CD14-positive monocyte (primary cell): Measurements from ENCODE around the gene C1QL1. TPM values are rescaled to one million over a fixed set of nuclear protein-coding genes. Genes with fewer than 3 reads are reported as not detected.
A peak's percentile ranks its signal among the peaks of the same experiment; 100 is the strongest.

Source experiments
- DNase-seq, 3 donors: peaks; one replicate each; pipeline ENCODE4 v3.0.0-alpha.2; 2011 to 2022
- H2AFZ ChIP-seq: 2 replicates; pipeline ENCODE4 v1.6.0; 2012; ENCODE audit warnings: mild to moderate bottlenecking, low read depth, low read length, inconsistent platforms; ENCODE audit not compliant: insufficient read depth, poor library complexity, severe bottlenecking
- H3K27ac ChIP-seq, 2 donors: 1 replicate in 1 of 2; 2 replicates in 1 of 2; pipeline ENCODE4 v1.5.1; 2012 to 2013; ENCODE audit warnings: low read length in 2 of 2, control low read depth in 1 of 2, inconsistent platforms in 1 of 2, low read depth in 1 of 2, mild to moderate bottlenecking in 1 of 2
- H3K27me3 ChIP-seq, 2 donors: one replicate each; pipeline versions ENCODE4 v1.6.0 to v1.6.1; 2011 to 2013; ENCODE audit warnings: low read length in 2 of 2; ENCODE audit not compliant: control insufficient read depth in 2 of 2, insufficient read depth in 2 of 2
- H3K36me3 ChIP-seq, 2 donors: replicated peaks in 1 of 2; 1 replicate in 1 of 2; 2 replicates in 1 of 2; pipeline versions ENCODE4 v1.5.1 to v1.6.1; 2012 to 2013; ENCODE audit warnings: low read length in 2 of 2, control low read depth in 1 of 2, inconsistent platforms in 1 of 2, mild to moderate bottlenecking in 1 of 2; ENCODE audit not compliant: insufficient read depth in 2 of 2, control insufficient read depth in 1 of 2
- H3K4me1 ChIP-seq, 2 donors: 1 replicate in 1 of 2; 2 replicates in 1 of 2; pipeline versions ENCODE4 v1.5.1 to v1.6.1; 2012 to 2013; ENCODE audit warnings: low read length in 2 of 2, control low read depth in 1 of 2, inconsistent platforms in 1 of 2, mild to moderate bottlenecking in 1 of 2, moderate library complexity in 1 of 2; ENCODE audit not compliant: insufficient read depth in 2 of 2, control insufficient read depth in 1 of 2
- H3K4me2 ChIP-seq: replicated peaks from 2 replicates; pipeline ENCODE3; 2012; ENCODE audit warnings: low read length, moderate library complexity, mild to moderate bottlenecking; ENCODE audit not compliant: poor library complexity, severe bottlenecking; ENCODE audit errors: extremely low read depth
- H3K4me3 ChIP-seq, 3 experiments: fragments of 200-600 bp in 1 of 3; sonication (generic) in 1 of 3; replicated peaks in 1 of 3; 1 replicate in 2 of 3; 2 replicates in 1 of 3; pipeline ENCODE4 v1.5.1; 2011 to 2013; ENCODE audit warnings: low read length in 3 of 3, mild to moderate bottlenecking in 3 of 3, control low read depth in 2 of 3, low read depth in 2 of 3, inconsistent platforms in 1 of 3, moderate library complexity in 1 of 3
- H3K79me2 ChIP-seq: 2 replicates; pipeline ENCODE4 v1.6.0; 2012; ENCODE audit warnings: mild to moderate bottlenecking, control low read depth, inconsistent platforms, low read length, moderate library complexity; ENCODE audit not compliant: insufficient read depth
- H3K9ac ChIP-seq: 2 replicates; pipeline ENCODE4 v1.6.0; 2017; ENCODE audit warnings: low read length, mild to moderate bottlenecking; ENCODE audit not compliant: insufficient read depth, poor library complexity, severe bottlenecking
- H3K9me3 ChIP-seq, 2 donors: replicated peaks in 1 of 2; 1 replicate in 1 of 2; 2 replicates in 1 of 2; pipeline versions ENCODE4 v1.5.1 to v1.6.1; 2012 to 2013; ENCODE audit warnings: low read length in 2 of 2, control low read depth in 1 of 2; ENCODE audit not compliant: control insufficient read depth in 1 of 2, insufficient read depth in 1 of 2
- H4K20me1 ChIP-seq: 2 replicates; pipeline ENCODE4 v1.6.0; 2012; ENCODE audit warnings: mild to moderate bottlenecking, low read length, control low read depth, moderate library complexity; ENCODE audit not compliant: insufficient read depth
- H3K27ac Mint-ChIP-seq, 7 donors: one replicate each; pipeline ENCODE4 v1.8.0; 2020; ENCODE audit warnings: mild to moderate bottlenecking in 7 of 7, mixed read lengths in 7 of 7, moderate library complexity in 6 of 7, inconsistent platforms in 2 of 7
- H3K27me3 Mint-ChIP-seq, 3 donors: one replicate each; pipeline ENCODE4 v1.8.0; 2021 to 2022; ENCODE audit warnings: low read depth in 3 of 3, mild to moderate bottlenecking in 3 of 3, mixed read lengths in 3 of 3, moderate library complexity in 3 of 3, inconsistent platforms in 1 of 3
- H3K36me3 Mint-ChIP-seq, 2 donors: one replicate each; pipeline ENCODE4 v1.8.0; 2020; ENCODE audit warnings: mixed read lengths in 2 of 2, inconsistent platforms in 1 of 2, mild to moderate bottlenecking in 1 of 2
- H3K4me1 Mint-ChIP-seq: one replicate; pipeline ENCODE4 v1.8.0; 2020; ENCODE audit warnings: mild to moderate bottlenecking, mixed read lengths
- H3K4me3 Mint-ChIP-seq, 2 donors: one replicate each; pipeline ENCODE4 v1.8.0; 2020; ENCODE audit warnings: mild to moderate bottlenecking in 2 of 2, mixed read lengths in 2 of 2, moderate library complexity in 1 of 2
- H3K9me3 Mint-ChIP-seq, 7 donors: one replicate each; pipeline ENCODE4 v1.8.0; 2020 to 2022; ENCODE audit warnings: mixed read lengths in 7 of 7, mild to moderate bottlenecking in 6 of 7, moderate library complexity in 6 of 7, inconsistent platforms in 2 of 7
- WGBS: methylation state at CpG from one replicate; pipeline ENCODE4 v1.1.5; 2013; ENCODE audit warnings: missing lambda C conversion rate; ENCODE audit not compliant: insufficient coverage; 5-methylcytosine and 5-hydroxymethylcytosine counted together
- intact Hi-C, 2 donors: fragments of 100-400 bp; cut with micrococcal nuclease; formaldehyde crosslinking; loops; one replicate each; pipeline versions ENCODE4 v1.15.0 to v1.15.1; 2023
- polyA plus RNA-seq, 3 donors: library from polyadenylated mRNA; depleted of rRNA in 1 of 3; unstranded in 2 of 3; stranded (reverse) in 1 of 3; fragments of 300-500 nt in 2 of 3; fragments of >200 nt in 1 of 3; fragmentation: Illumina TruSeq in 2 of 3; gene quantifications; 1 replicate in 2 of 3; 2 replicates in 1 of 3; pipeline ENCODE4 v1.2.3, GENCODE V29; 2012 to 2021
- TF ChIP-seq, protein P1 (sequence below): fragments of 200-600 bp; IDR thresholded peaks from one replicate; pipeline ENCODE4 v1.8.0; 2022; ENCODE audit warnings: antibody characterized with exemption, mild to moderate bottlenecking

C1QL1 gene
- polyA plus RNA-seq, 3 donors: not detected

DNA sequence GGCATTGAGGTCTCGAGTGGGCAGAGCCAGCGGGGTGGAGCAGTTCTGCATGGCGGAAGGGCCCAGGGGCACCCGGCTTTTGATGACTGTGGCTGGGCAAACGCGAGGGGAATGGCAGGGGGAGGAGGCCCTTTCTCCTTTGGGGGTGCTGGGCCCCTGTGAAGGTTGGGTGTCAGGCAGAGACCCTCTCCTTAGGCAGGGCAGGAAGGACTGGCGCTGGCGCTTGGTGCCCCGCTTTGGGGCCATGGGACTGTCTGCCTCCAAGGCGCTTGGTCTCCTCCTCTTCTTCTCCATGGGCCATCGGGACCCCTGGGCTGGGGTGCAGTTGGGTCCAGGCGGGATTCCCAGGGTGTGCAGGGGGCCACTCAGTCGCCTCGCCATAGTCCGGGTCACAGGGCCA is 40.0 kb downstream of the C1QL1 start:
- Histone ChIP-seq H2AFZ (no peak overlapping the region), H3K27me3 (no peaks in the 10 kb centered on the region), H3K36me3 (peaks cover 71 to 76% of the 10 kb centered on the region in 2 donors), H3K9me3 (no peaks in the 10 kb centered on the region), H4K20me1 (no peaks in the 10 kb centered on the region), H3K4me2 (no peak overlapping the region), H3K4me3 (no peak overlapping the region), H3K27ac (no peak overlapping the region), H3K4me1 (no peaks in the 10 kb centered on the region), H3K9ac (no peak overlapping the region), H3K79me2 (no peaks in the 10 kb centered on the region)
- TF ChIP-seq, protein P1, sequence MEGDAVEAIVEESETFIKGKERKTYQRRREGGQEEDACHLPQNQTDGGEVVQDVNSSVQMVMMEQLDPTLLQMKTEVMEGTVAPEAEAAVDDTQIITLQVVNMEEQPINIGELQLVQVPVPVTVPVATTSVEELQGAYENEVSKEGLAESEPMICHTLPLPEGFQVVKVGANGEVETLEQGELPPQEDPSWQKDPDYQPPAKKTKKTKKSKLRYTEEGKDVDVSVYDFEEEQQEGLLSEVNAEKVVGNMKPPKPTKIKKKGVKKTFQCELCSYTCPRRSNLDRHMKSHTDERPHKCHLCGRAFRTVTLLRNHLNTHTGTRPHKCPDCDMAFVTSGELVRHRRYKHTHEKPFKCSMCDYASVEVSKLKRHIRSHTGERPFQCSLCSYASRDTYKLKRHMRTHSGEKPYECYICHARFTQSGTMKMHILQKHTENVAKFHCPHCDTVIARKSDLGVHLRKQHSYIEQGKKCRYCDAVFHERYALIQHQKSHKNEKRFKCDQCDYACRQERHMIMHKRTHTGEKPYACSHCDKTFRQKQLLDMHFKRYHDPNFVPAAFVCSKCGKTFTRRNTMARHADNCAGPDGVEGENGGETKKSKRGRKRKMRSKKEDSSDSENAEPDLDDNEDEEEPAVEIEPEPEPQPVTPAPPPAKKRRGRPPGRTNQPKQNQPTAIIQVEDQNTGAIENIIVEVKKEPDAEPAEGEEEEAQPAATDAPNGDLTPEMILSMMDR: no peak
- Mint-ChIP-seq H3K4me3 (no peak overlapping the region), H3K36me3 (peaks cover 64 to 85% of the 10 kb centered on the region in 2 donors), H3K9me3 (peaks cover 0 to 1% (median 0%) of the 10 kb centered on the region in 7 donors), H3K4me1 (no peaks in the 10 kb centered on the region), H3K27me3 (peaks cover 0 to 1% (median 0%) of the 10 kb centered on the region in 3 donors), H3K27ac (peak overlapping the region in 2 of 7 donors; percentile 6 to 81)
- no peak for DNase-seq
- intact Hi-C loops: loop anchor here in 1 of 2 donors (10.0 kb wide), 1 partner anchor 167 kb away; no protein-coding TSS in a partner anchor
- WGBS: 98% methylated on average over 14 of the region's 15 CpGs

GRCh38 chr17:44927696-44928095 is 40.4 kb downstream of the C1QL1 start:
- Histone ChIP-seq H3K36me3 (peaks cover 67 to 71% of the 10 kb centered on the region in 2 donors), H3K9ac (no peak overlapping the region), H3K4me2 (no peak overlapping the region), H3K79me2 (no peaks in the 10 kb centered on the region), H3K9me3 (no peaks in the 10 kb centered on the region), H4K20me1 (no peaks in the 10 kb centered on the region), H3K27me3 (no peaks in the 10 kb centered on the region), H2AFZ (no peak overlapping the region), H3K4me3 (no peak overlapping the region), H3K27ac (no peak overlapping the region), H3K4me1 (no peaks in the 10 kb centered on the region)
- H3K27me3 Mint-ChIP-seq: peaks cover 1 to 4% (median 1%) of the 10 kb centered on the region in 3 donors
- TF ChIP-seq, protein P1: no peak
- peaks cover 60 to 81% of the 10 kb centered on the region in 2 donors for H3K36me3 Mint-ChIP-seq
- no peak overlapping the region for H3K4me3 Mint-ChIP-seq
- 100% methylated on average over 2 of the region's 3 CpGs for WGBS
- intact Hi-C loops: loop anchor here in 1 of 2 donors (10.0 kb wide), 1 partner anchor 167 kb away; no protein-coding TSS in a partner anchor
- H3K9me3 Mint-ChIP-seq: peaks cover 0 to 1% (median 0%) of the 10 kb centered on the region in 7 donors
- H3K27ac Mint-ChIP-seq: peak overlapping the region in 2 of 7 donors; percentile 6 to 81
- H3K4me1 Mint-ChIP-seq: no peaks in the 10 kb centered on the region
- no peak for DNase-seq
